Fibroblast of lung (primary cell): ENCODE results near the gene GGTLC1. TPM values are rescaled to one million over a fixed set of nuclear protein-coding genes. Genes with fewer than 3 reads are reported as not detected.
A peak's percentile ranks its signal among the peaks of the same experiment; 100 is the strongest.
"Not testable (repeated sequence)": the region's sequence is repeated elsewhere in the genome, so short reads cannot be mapped to it uniquely, and the experiment has no call there.

ENCODE experiments used
- DNase-seq, 2 donors: peaks; one replicate each; pipeline versions ENCODE4 v3.0.0 to v3.0.0-alpha.2; 2010; ENCODE audit warnings: low read depth in 2 of 2
- H2AFZ ChIP-seq: 2 replicates; pipeline ENCODE4 v1.5.1; 2012; ENCODE audit warnings: low read length, control low read depth, inconsistent platforms
- H3K27ac ChIP-seq: 2 replicates; pipeline ENCODE4 v1.5.1; 2011; ENCODE audit warnings: low read length, control low read depth; ENCODE audit not compliant: insufficient read depth
- H3K27me3 ChIP-seq: 2 replicates; pipeline ENCODE4 v1.5.1; 2011; ENCODE audit warnings: mild to moderate bottlenecking, low read length; ENCODE audit not compliant: control insufficient read depth, insufficient read depth
- H3K36me3 ChIP-seq: 2 replicates; pipeline ENCODE4 v1.5.1; 2011; ENCODE audit warnings: low read length; ENCODE audit not compliant: control insufficient read depth, insufficient read depth
- H3K4me1 ChIP-seq: 2 replicates; pipeline ENCODE4 v1.5.1; 2011; ENCODE audit warnings: low read length; ENCODE audit not compliant: control insufficient read depth, insufficient read depth; ENCODE audit errors: extremely low read depth
- H3K4me2 ChIP-seq: 2 replicates; pipeline ENCODE4 v1.5.1; 2011; ENCODE audit warnings: low read length, control low read depth; ENCODE audit not compliant: insufficient read depth; ENCODE audit errors: extremely low read depth
- H3K4me3 ChIP-seq, 4 experiments: fragments of 200-600 bp in 1 of 4; sonication (generic) in 1 of 4; replicated peaks in 1 of 4; 2 replicates each; pipeline ENCODE4 v1.5.1; 2011 to 2016; ENCODE audit warnings: low read length in 4 of 4, low read depth in 3 of 4, mild to moderate bottlenecking in 3 of 4, control low read depth in 2 of 4, inconsistent platforms in 1 of 4, mixed read lengths in 1 of 4; ENCODE audit not compliant: insufficient read depth in 1 of 4; ENCODE audit errors: control extremely low read depth in 1 of 4
- H3K79me2 ChIP-seq: 2 replicates; pipeline ENCODE4 v1.5.1; 2012; ENCODE audit warnings: mild to moderate bottlenecking, low read length, inconsistent platforms; ENCODE audit not compliant: control insufficient read depth, insufficient read depth
- H3K9ac ChIP-seq: 2 replicates; pipeline ENCODE4 v1.5.1; 2011; ENCODE audit warnings: mild to moderate bottlenecking, low read length, control low read depth; ENCODE audit not compliant: insufficient read depth
- H3K9me3 ChIP-seq: 2 replicates; pipeline ENCODE4 v1.5.1; 2012; ENCODE audit warnings: low read depth, low read length; ENCODE audit not compliant: control insufficient read depth, insufficient read depth
- H4K20me1 ChIP-seq: 2 replicates; pipeline ENCODE4 v1.5.1; 2011; ENCODE audit warnings: low read length; ENCODE audit not compliant: control insufficient read depth, insufficient read depth; ENCODE audit errors: extremely low read depth
- CTCF ChIP-seq, 2 donors: IDR thresholded peaks in 1 of 2; conservative IDR thresholded peaks in 1 of 2; 1 replicate in 1 of 2; 2 replicates in 1 of 2; pipeline ENCODE4 v1.5.1; 2011 to 2012; ENCODE audit warnings: low read length in 2 of 2, control low read depth in 1 of 2, inconsistent platforms in 1 of 2, low read depth in 1 of 2, mild to moderate bottlenecking in 1 of 2
- EZH2 ChIP-seq: IDR thresholded peaks from 2 replicates; pipeline ENCODE4 v1.5.1; 2012; ENCODE audit warnings: low read length, control low read depth, mild to moderate bottlenecking; ENCODE audit errors: missing control alignments
- polyA plus RNA-seq, 2 donors: library from polyadenylated mRNA; depleted of rRNA in 1 of 2; stranded (reverse) in 1 of 2; unstranded in 1 of 2; fragments of >200 nt; gene quantifications; 2 replicates each; pipeline ENCODE4 v1.2.1, GENCODE V29; 2011 to 2012; ENCODE audit warnings: missing spikeins in 1 of 2
- total RNA-seq: library from RNA; depleted of rRNA; stranded (reverse); fragments of >200 nt; gene quantifications from 2 replicates; pipeline ENCODE4 v1.2.1, GENCODE V29; 2014

GGTLC1 gene
- total and polyA plus RNA-seq, 2 donors (not counting 1 experiment from before 2014, with no cell fraction given) = not detected

GRCh38 chr20:23998844-23999243 lies 10.3 kb upstream of the GGTLC1 start:
- TF ChIP-seq CTCF (conservative IDR thresholded peaks at IDR 0.05 in 1 of 2, IDR thresholded peaks at IDR 0.05 in 1 of 2; ENCODE audit: low read depth in 1 of 2, low read length in 2 of 2) = no peak
- Histone ChIP-seq H3K27ac (no peak overlapping the region), H3K4me1 (no peaks in the 10 kb centered on the region), H4K20me1 (no peaks in the 10 kb centered on the region), H3K4me3 (no peak overlapping the region), H3K36me3 (no peaks in the 10 kb centered on the region), H3K79me2 (no peaks in the 10 kb centered on the region), H2AFZ (no peak overlapping the region), H3K4me2 (no peak overlapping the region), H3K9ac (no peak overlapping the region), H3K9me3 (no peaks in the 10 kb centered on the region), H3K27me3 (no peaks in the 10 kb centered on the region)
- DNase-seq = no peak

- no peaks in the 10 kb centered on the region for H3K9me3 ChIP-seq
- no peaks in the 10 kb centered on the region for H3K79me2 ChIP-seq
- H3K36me3 ChIP-seq = no peaks in the 10 kb centered on the region
- no peak overlapping the region for H3K27ac ChIP-seq
- DNase-seq = no peak
- no peaks in the 10 kb centered on the region for H4K20me1 ChIP-seq
- H3K4me3 ChIP-seq = no peak overlapping the region
- H3K4me1 ChIP-seq = no peaks in the 10 kb centered on the region
- H3K9ac ChIP-seq = no peak overlapping the region
- no peaks in the 10 kb centered on the region for H3K27me3 ChIP-seq
- TF ChIP-seq EZH2 (no peak), CTCF (conservative IDR thresholded peaks at IDR 0.05 in 1 of 2, IDR thresholded peaks at IDR 0.05 in 1 of 2; ENCODE audit: low read depth in 1 of 2, low read length in 2 of 2) (no peak)
- H2AFZ ChIP-seq = no peak overlapping the region
- H3K4me2 ChIP-seq = no peak overlapping the region
Observed at GRCh38 chr20:23998392-23998791, 9.8 kb upstream of the GGTLC1 start.

GRCh38 chr20:23995905-23996666 lies 7.5 kb upstream of the GGTLC1 start:
- Histone ChIP-seq H3K4me3 (no peak overlapping the region), H4K20me1 (no peaks in the 10 kb centered on the region), H3K9me3 (no peaks in the 10 kb centered on the region), H3K27ac (no peak overlapping the region), H3K4me1 (no peaks in the 10 kb centered on the region), H3K27me3 (no peaks in the 10 kb centered on the region), H3K4me2 (no peak overlapping the region), H2AFZ (no peak overlapping the region), H3K9ac (no peak overlapping the region), H3K36me3 (no peaks in the 10 kb centered on the region), H3K79me2 (no peaks in the 10 kb centered on the region)
- peak; percentile 4 to 51 for DNase-seq
- no peak for TF ChIP-seq EZH2
- TF ChIP-seq CTCF (conservative IDR thresholded peaks at IDR 0.05 in 1 of 2, IDR thresholded peaks at IDR 0.05 in 1 of 2; ENCODE audit: low read depth in 1 of 2, low read length in 2 of 2) = peak; percentile 67 to 74

GRCh38 chr20:23995291-23995690 lies 6.7 kb upstream of the GGTLC1 start:
- not testable (repeated sequence) for H3K27me3 ChIP-seq, H3K4me3 ChIP-seq, H3K36me3 ChIP-seq, H3K4me1 ChIP-seq, H2AFZ ChIP-seq, H3K27ac ChIP-seq, DNase-seq, H3K9me3 ChIP-seq, H4K20me1 ChIP-seq, H3K4me2 ChIP-seq, H3K79me2 ChIP-seq, H3K9ac ChIP-seq
